GM21390 (cell line): Measurements from ENCODE around the gene PRKCZ.

ENCODE experiments used
- ATAC-seq: cut with Tn5 transposase; IDR thresholded peaks from one replicate; pipeline ENCODE4 v1.9.1; 2021; ENCODE audit not compliant: unreplicated experiment

PRKCZ gene

DNA sequence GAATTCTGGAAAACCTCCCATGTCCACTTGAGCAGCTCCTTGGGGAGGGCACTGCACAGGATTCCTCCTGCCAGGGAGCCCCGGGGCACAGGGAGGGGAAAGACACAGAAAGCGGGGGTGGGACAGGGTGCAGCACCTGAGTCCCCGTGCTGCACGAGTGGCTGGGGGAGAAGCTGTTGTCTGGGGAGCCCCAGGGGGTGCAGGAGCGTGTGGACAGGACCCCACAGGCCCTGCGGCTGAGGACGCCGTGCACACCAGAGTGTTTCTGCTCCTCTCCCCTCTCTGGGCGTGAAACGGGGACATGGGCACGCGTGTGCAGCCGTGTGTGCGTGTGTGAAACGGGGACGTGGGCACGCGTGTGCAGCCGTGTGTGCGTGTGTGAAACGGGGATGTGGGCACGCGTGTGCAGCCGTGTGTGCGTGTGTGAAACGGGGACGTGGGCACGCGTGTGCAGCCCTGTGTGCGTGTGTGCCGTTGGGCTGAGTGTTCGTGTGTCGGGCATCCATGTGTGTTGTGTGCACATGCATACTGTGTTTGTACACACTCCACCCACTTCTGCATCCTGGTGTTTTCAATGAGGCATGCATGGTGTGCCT lies 122.4 kb downstream of the PRKCZ start:
- no peak for ATAC-seq

DNA sequence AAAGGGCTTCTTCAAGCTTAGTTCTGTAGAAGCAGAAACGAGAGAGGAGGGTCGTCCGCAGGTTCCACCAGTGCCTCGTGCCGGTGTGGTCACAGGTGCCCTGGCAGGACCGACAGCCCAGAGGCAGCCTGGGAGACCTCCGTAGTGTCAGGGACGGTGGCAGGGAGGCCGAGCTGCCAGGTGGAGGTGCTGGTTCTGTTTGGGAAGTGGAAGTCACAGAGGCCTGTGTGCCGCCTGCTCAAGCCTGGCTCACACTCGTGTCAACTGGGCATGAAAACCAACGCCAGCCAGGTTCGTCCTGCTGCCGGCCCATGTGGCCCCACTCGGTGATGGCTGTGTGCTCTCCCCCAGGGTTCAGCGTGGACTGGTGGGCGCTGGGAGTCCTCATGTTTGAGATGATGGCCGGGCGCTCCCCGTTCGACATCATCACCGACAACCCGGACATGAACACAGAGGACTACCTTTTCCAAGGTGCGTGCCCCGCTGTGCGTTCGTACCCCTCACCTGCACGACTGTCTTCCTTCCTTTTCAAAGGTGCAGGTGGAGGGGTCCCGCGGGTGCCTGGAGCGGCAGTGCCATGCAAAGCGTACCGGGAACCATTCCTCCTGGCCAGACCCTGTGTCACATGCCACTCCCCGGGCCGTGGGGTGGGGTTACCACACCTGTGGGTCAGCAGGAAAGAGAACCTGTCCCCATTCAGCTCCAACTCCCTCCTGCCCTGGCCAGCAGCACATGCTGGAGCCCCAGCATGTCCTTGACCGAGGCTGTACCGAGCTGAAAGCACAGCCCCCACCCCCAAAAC lies 123.5 kb downstream of the PRKCZ start:
- ATAC-seq, result no peak

DNA sequence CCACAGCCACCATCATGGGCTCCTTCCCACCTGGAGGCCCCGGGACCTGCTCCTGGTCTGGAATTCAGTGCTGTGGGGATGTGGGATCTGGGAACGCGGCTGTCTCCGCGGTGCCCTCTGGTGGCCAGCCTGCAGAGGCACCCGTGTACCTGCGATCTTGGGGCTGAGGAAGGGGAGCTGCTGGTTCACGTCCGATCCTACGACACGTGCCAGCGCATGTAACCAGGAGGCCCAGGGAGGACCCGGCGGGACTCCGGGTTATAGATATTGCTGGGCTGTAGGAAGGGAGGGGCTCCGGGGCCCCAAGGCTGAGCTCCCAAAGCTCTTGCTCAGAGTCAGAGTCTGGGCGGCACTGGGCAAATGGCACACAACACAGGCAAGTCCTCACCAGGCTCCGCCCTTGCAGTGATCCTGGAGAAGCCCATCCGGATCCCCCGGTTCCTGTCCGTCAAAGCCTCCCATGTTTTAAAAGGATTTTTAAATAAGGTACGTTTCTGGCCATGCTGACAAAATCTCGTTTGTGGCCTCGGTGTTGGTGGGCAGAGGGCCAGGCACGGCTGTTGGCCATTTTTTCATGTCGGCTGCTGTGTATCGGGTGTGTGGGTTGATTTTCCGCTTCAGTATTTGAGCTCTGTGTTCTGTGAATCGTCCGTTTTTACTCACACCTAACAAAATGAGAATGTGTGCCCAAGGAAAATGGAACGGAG lies 124.3 kb downstream of the PRKCZ start:
- ATAC-seq, result no peak

DNA sequence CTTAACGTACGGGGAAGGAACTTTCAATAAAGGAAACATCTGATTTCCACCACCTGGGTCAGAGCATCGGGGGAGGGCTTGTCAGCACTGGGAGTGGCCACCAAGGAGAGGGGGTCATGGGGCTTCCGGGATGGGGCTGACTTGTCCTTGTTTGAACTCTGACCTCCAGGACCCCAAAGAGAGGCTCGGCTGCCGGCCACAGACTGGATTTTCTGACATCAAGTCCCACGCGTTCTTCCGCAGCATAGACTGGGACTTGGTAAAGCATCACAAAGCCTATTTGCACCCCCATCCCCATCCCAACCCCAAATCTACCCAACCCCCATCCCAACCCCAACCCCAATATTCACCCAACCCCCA lies 124.8 kb downstream of the PRKCZ start:
- ATAC-seq, result no peak

DNA sequence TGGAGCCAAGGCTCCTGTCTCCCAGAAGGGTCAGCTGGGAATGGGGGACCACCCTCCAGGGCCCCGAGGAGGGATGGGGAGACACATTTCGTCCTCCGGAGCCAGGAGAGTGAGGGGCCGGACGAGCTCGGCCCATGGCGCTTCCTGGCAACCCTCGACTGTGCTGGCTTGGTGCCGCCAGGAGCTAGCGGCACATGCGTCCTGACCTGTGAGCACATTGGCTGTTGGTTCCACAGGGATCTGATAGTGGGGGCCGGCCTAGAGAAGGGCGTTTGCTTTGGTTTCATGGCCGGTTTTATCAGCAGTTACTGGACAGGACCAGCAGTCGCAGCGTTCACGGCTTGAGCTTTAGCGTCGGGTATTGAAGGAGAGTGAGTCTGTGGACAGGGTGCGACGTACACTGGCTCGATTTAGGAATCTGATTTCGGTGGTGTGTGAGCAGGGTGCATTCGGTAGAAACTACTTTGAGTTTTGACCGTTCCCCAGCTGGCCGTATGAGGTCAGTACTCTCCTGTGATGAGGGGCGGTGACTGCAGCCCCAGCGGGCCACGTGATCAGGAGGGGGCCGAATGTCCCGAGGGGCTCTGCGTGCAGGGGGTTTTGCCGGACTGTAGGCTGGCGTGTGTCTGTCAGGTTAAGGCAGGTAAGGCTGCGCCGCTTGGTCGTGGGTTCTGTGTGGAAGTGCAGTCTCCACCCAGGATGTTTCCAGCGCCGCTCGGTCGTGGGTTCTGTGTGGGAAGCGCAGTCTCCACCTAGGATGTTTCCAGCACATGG lies 125.7 kb downstream of the PRKCZ start:
- ATAC-seq, result no peak

DNA sequence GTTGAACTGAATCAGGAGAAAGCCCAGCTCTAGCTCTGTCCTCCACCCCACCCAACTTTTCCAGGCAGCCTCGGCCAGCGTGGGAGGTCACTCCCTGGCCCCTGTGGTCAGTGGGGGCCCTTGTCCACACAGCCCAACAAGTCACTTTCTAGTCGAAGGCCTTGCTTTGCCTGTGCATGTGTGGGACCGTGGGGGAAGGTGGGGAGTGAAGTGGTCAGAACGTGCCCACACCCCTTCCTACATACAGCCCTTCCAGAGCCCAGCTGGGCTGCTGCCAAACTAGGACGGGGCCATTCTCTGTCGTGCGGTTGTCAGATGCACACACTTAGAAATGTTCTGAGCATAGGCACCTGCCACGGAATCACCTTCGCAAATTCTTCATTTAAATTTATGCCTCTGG lies 126.4 kb downstream of the PRKCZ start:
- ATAC-seq, result no peak

DNA sequence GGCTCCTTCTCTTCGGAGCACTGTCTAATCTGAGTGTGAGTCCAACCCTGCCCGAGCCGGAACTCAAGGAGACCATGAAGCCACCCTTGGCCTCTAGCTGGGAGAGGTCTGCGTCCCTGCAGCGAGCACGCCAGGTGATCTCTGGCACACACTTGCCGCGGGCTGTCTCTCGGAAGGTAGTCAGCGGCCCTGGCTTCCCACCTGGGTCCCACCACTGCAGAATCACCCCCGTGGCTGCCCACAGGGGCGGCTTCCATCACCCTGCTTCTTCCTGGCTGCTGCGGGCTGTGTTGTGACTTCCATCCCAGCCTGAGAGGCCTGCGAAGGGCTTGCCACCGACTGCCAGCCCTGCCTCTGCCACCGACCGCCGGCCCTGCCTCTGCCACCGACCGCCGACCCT lies 127.3 kb downstream of the PRKCZ start:
- ATAC-seq, result no peak

DNA sequence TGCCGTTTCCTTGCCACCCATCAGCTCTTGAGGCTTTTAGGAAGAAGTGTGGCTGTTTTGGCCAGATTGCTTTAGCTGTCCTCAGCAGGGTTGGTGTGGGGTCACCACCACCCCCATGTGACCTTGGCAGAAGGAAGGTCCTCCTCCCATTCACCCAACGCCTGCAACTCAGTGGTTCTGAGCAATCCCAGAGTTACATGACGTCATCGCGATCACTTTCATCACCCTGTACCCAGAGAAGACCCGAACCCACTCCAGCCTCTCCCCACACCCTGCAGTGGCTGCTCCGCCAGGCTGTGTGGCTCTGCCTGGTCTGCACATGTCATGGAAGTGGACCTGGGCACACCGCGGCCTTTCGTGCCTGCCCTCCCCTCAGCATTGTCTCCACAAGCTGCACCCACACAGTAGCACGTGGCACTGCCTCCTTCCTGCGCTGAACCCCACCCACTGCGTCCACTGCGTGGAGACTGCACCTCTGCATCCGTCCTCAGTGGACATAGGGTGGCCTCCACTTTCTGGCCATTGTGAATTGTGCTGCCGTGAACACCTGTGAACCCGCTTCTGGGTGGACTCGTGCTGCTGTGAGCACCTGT lies 127.8 kb downstream of the PRKCZ start:
- ATAC-seq, result no peak

DNA sequence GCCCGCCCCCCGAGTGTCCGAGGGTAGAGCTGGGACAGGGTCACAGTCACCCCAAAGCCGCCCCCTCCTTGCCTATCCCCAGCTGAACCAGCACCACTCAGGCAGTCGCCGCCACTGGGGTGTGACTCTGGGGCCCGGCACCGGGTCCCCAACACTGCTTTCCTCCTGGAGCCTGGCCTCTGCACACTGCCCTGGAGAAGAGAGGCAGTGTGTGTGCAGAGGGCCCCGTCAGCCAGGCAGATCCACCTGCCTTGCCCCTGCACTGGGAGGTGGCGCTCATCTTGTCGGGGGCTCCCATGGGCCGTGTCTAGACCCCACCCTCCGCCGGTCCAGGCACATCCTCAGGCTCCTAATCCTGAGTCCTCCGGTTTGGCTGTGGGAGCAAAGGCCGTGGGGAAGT lies 128.7 kb downstream of the PRKCZ start:
- no peak for ATAC-seq

DNA sequence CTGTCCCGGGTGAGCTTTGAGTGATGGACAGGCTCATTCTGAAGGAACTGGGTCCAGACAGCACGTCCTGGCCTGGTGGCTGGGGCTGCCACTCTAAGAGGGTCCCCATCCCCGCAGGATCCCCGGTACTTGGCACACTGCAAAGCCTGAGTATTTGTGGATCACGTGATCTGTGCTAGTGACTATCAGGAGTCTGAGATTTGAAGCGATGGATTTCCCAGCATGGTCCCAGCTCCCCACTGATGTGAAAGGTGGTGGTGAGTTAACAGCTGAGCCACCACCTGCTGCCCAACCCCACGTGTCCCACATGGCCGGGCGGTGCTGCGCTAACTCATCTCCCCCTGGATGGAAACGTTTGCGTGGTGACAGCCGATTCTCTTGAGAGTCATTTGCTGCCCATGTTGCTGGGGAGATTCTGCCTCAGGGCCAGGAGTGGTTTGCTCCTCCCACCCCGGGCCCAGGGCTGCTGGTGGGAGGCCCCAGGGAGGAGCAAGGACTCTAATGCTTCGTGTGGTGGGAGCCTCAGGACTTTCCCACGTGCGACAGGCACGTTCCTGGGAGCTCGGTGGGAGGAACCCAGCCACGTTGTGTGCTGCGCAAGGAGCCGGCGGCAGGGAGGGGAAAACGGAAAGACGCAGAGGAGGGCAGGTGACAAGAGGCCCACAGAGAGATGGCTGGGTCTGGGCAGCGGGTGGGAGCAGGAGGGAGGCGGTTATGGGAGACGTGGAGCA lies 129.2 kb downstream of the PRKCZ start:
- no peak for ATAC-seq

DNA sequence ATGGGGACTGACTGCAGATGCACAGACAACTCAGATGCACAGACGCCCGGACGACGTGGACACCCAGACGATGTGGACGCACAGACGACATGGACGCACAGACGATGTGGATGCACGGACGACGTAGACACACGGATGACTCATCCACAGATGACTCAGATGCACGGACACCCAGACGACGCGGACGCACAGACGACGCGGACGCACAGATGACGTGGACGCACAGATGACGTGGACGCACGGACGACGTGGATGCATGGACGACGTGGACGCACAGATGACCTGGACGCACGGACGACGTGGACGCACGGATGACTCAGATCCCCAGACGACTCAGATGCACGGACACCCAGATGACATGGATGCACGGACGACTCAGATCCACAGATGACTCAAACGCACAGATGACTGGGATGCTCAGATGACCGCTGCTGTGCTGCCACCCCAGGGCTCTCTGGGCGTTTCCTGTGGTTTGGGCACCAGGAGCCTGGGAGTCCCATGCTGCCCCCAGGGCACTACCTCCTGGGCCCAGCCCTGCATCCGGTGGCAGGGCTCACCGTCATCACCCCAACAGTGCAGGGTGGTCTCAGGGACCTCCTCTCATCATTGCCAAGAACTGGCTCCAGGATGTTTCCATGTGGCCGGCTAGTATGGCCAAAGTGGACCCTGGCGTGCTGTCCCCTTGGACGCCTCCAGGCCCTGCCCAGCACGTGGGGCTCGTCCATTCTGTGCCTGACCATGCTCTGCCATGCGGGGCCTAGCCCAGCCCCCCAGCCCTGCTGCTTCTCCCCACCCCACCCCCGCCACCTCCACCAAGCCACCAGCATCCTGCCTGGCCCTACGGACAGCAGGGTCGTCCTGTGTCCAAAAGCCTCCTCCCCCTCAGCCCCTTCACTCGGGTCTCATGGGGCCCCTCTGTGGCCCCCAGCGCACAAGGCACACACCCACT lies 130.4 kb downstream of the PRKCZ start:
- no peak for ATAC-seq

DNA sequence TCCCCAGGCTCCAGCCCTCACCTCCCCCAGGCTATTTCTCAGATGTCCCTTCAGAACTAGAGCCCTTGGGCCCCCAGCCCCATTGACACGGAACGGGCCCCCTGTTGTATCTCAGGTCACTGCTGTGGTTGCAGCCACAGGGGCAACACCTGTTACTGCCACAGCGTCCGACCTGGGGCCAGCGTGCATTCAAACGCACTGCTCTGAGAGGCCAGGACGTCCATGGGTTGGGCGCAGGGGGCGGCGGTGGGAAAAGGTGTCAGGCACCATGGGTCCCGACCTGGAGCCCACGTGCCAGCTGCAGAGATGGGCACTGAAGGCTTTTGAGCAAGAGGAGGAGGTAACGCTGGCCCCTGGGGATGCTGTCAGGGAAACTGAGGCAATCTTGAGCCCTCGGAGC lies 131.1 kb downstream of the PRKCZ start:
- no peak for ATAC-seq

DNA sequence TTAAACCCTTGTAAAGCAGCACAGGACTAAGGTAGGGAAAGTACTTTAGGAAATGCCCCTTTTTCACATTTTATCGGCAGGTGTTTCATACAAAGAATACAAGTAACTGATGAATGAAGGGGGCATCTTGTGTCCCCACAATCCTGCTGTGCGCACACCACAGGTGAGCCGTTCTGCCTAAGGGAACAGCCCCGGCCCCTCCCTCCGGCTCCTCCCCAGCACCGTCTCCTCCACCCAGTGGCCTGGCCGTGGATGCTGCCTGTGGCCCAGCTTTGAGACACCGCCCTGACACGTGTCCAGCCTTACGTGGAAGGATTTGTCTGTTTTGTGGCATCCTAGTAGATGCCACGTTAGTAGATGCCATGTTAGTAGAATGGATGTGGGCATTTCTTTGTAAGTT lies 131.5 kb downstream of the PRKCZ start:
- ATAC-seq, result no peak

DNA sequence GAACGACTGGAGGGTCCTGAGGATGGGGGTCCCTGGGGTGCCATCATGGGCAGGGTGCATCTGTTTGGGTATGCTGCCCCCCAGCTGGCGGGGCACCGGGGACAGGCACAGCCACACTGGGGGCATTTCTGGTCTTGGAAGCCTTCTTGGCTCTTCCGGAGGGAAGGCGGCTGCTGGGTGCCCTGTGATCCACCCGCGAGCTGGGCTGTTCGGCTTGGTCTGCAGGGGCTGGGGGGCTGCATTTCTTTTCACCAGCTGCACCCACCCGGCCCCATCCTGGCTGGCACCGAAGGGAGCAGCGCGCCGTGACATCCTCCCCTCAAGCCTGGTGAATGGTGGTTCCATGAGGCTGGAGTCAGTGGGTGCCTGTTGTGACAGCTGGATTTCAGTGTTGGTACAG lies 132.2 kb downstream of the PRKCZ start:
- ATAC-seq, result no peak

DNA sequence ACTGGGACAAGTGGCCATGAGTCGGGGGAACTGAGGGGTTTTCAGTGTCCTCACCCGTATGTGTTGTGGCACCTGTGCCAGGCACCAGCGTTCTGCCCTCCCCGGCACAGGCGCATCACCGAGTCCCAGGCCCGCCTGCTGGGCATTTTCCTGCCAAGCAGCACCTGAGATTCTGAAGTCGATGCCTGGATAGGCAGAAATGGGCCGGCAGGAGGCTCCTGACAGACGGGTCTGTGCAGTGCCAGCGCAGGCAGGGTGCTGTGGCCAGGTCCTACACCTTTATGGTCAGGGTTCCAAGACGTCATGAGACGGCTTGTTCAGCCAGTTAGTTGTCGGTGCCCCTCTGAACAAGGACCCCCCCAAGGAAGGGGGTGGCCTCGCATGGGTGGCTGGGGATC lies 133.7 kb downstream of the PRKCZ start:
- no peak for ATAC-seq

DNA sequence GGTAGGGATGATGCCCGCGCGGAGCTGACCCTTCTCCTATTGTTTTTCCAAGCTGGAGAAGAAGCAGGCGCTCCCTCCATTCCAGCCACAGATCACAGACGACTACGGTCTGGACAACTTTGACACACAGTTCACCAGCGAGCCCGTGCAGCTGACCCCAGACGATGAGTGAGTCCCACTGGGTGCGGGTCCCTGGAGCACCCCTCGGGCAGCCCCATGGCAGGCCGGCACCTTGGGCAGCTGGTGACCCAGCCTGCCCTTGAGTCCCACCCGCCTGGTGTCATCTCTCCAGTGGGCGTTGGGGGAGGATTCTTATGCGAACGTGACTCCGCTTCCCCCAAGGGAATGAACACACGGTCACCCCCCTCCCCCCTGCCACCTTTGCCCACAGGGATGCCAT lies 134.3 kb downstream of the PRKCZ start:
- ATAC-seq, result no peak

DNA sequence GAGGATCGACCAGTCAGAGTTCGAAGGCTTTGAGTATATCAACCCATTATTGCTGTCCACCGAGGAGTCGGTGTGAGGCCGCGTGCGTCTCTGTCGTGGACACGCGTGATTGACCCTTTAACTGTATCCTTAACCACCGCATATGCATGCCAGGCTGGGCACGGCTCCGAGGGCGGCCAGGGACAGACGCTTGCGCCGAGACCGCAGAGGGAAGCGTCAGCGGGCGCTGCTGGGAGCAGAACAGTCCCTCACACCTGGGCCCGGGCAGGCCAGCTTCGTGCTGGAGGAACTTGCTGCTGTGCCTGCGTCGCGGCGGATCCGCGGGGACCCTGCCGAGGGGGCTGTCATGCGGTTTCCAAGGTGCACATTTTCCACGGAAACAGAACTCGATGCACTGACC lies 134.7 kb downstream of the PRKCZ start:
- no peak for ATAC-seq

DNA sequence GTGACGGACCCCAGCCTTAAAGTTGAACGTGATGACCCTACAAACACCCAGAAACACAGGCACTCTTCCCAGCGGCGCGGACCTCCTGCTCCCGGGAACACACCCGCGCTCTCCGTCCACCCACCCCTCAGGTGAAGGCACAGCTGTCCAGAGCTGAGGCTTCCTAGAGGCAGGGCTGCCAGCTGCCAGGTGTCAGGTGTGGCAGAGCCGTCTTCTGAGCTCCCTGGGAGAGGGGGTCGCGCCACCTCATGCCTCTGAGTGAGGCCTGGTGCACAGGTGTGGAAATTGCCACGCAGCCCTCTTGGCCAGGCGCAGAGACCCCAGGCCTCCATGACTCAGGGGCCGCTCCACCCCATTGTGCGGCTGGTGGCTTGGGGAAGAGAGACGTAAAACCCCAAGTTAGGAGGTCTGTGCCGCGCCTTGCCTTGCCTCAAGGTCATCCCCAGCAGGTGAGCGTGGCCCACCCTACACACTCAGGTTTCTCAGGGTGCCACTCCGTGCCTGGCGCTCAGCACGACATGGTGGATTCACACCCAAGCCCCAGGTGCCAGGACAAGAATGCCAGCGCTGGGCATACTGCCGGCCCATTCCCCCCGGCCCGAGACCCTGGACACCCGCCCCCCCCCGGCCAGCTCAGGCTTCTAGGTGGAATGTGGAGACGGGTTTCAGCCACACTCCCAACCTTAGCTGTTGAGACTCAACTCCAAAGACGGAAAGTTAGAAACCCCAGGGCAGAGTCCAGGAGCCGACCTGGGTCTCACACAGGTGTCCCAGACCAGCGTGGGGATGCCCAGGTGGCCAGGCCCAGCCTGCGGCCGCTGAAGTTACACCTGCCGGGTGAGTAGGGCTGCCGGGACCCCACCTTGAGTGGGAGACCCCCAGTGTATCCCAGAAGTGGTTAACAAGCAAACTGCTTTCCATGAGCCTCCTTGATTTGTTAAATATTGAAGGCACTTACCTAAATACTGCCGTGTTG lies 136.0 kb downstream of the PRKCZ start:
- no peak for ATAC-seq
